Keratinocyte (primary cell): ENCODE results near the gene CDH6.

ENCODE experiments used
- EZH2 ChIP-seq: IDR thresholded peaks from one replicate; pipeline ENCODE4 v1.6.1; 2012; ENCODE audit warnings: inconsistent platforms, mild to moderate bottlenecking, low read length, moderate library complexity
- TF ChIP-seq, protein P1 (sequence below), 3 experiments: IDR thresholded peaks in 1 of 3; conservative IDR thresholded peaks in 1 of 3; optimal IDR thresholded peaks in 1 of 3; 2 replicates in 2 of 3; 3 replicates in 1 of 3; pipeline versions ENCODE3 to v1.5.1; 2011; ENCODE audit warnings: low read length in 3 of 3, mild to moderate bottlenecking in 3 of 3, moderate library complexity in 2 of 3, control low read depth in 1 of 3, inconsistent platforms in 1 of 3; ENCODE audit not compliant: insufficient read depth in 2 of 3; ENCODE audit errors: extremely low read depth in 1 of 3

DNA sequence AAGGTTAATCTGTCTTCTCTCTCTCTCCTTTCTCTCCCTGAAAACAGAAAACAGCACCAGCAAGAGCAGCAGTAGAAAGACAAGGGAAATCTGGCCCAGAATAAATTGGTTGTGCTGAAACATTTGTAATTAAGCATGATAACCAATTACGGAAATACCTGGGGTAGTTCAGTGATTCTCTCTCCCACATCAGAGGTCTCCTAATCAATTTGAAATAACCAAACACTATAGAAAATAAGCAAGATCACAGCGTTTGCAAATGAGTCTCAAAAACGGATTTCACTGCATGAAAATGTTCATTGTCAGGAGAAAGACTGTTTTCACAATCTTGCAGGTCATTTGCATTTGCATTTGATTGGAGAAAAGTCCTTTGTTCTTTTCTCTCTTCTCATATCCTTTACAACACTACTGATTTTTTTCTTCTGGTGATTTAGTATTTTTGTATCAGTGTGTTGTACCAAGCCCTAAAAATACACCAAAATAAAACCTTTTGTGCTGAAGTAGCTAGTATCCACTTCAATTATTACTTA is 36.8 kb upstream of the CDH6 start:
- TF ChIP-seq, protein P1, sequence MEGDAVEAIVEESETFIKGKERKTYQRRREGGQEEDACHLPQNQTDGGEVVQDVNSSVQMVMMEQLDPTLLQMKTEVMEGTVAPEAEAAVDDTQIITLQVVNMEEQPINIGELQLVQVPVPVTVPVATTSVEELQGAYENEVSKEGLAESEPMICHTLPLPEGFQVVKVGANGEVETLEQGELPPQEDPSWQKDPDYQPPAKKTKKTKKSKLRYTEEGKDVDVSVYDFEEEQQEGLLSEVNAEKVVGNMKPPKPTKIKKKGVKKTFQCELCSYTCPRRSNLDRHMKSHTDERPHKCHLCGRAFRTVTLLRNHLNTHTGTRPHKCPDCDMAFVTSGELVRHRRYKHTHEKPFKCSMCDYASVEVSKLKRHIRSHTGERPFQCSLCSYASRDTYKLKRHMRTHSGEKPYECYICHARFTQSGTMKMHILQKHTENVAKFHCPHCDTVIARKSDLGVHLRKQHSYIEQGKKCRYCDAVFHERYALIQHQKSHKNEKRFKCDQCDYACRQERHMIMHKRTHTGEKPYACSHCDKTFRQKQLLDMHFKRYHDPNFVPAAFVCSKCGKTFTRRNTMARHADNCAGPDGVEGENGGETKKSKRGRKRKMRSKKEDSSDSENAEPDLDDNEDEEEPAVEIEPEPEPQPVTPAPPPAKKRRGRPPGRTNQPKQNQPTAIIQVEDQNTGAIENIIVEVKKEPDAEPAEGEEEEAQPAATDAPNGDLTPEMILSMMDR (optimal IDR thresholded peaks at IDR 0.05 in 1 of 3, IDR thresholded peaks at IDR 0.05 in 1 of 3, conservative IDR thresholded peaks at IDR 0.05 in 1 of 3; ENCODE audit: extremely low read depth in 1 of 3, insufficient read depth in 2 of 3, low read length in 3 of 3): no peak
- no peak for TF ChIP-seq EZH2
